ENCODE data around the gene PRADC1.

Gene PRADC1

GRCh38 chr2:73259704-73260337, 26.8 kb upstream of the PRADC1 start:
- no peak overlapping the region for H3K4me3 ChIP-seq (ENCODE audit: low read depth, low read length)
- no peak for TF ChIP-seq CTCF (IDR thresholded peaks at IDR 0.05; ENCODE audit: low read depth, low read length)
- DNase-seq, result no peak
- no peaks in the 10 kb centered on the region for H3K27me3 ChIP-seq
- H3K9me3 ChIP-seq, result no peaks in the 10 kb centered on the region
- H3K36me3 ChIP-seq, result no peaks in the 10 kb centered on the region
- no peaks in the 10 kb centered on the region for H3K4me1 ChIP-seq

- no peaks in the 10 kb centered on the region for H3K9me3 ChIP-seq
- H3K4me1 ChIP-seq, result no peaks in the 10 kb centered on the region
- no peak overlapping the region for H3K4me3 ChIP-seq (ENCODE audit: low read depth, low read length)
- DNase-seq, result no peak
- H3K27me3 ChIP-seq, result no peaks in the 10 kb centered on the region
- no peak for TF ChIP-seq CTCF (IDR thresholded peaks at IDR 0.05; ENCODE audit: low read depth, low read length)
- peaks cover 2% of the 10 kb centered on the region for H3K36me3 ChIP-seq
Observed at GRCh38 chr2:73259276-73259675, 26.2 kb upstream of the PRADC1 start.

- Histone ChIP-seq H3K27me3 (no peaks in the 10 kb centered on the region), H3K36me3 (peaks cover 4% of the 10 kb centered on the region), H3K4me1 (no peaks in the 10 kb centered on the region), H3K9me3 (no peaks in the 10 kb centered on the region), H3K4me3 (ENCODE audit: low read depth, low read length) (no peak overlapping the region)
- no peak for TF ChIP-seq CTCF (IDR thresholded peaks at IDR 0.05; ENCODE audit: low read depth, low read length)
- DNase-seq, result no peak
Observed at GRCh38 chr2:73258913-73259215, 25.8 kb upstream of the PRADC1 start.

GRCh38 chr2:73258186-73258912, 25.3 kb upstream of the PRADC1 start:
- Histone ChIP-seq H3K4me1 (no peaks in the 10 kb centered on the region), H3K9me3 (no peaks in the 10 kb centered on the region), H3K27me3 (no peaks in the 10 kb centered on the region), H3K4me3 (ENCODE audit: low read depth, low read length) (no peak overlapping the region), H3K36me3 (peaks cover 5% of the 10 kb centered on the region)
- DNase-seq, result no peak
- TF ChIP-seq CTCF (IDR thresholded peaks at IDR 0.05; ENCODE audit: low read depth, low read length), result no peak

GRCh38 chr2:73257425-73258125, 24.5 kb upstream of the PRADC1 start:
- no peak for DNase-seq
- no peak for TF ChIP-seq CTCF (IDR thresholded peaks at IDR 0.05; ENCODE audit: low read depth, low read length)
- H3K36me3 ChIP-seq, result peaks cover 10% of the 10 kb centered on the region

GRCh38 chr2:73257021-73257420, 24.0 kb upstream of the PRADC1 start:
- Histone ChIP-seq H3K36me3 (peaks cover 12% of the 10 kb centered on the region), H3K4me1 (no peaks in the 10 kb centered on the region)
- no peak for TF ChIP-seq CTCF (IDR thresholded peaks at IDR 0.05; ENCODE audit: low read depth, low read length)

More at GRCh38 chr2:73257425-73258125, 24.5 kb upstream of the PRADC1 start:
- no peaks in the 10 kb centered on the region for H3K27me3 ChIP-seq
- H3K4me3 ChIP-seq (ENCODE audit: low read depth, low read length), result no peak overlapping the region
- H3K9me3 ChIP-seq, result no peaks in the 10 kb centered on the region
- no peaks in the 10 kb centered on the region for H3K4me1 ChIP-seq

More at GRCh38 chr2:73257021-73257420, 24.0 kb upstream of the PRADC1 start:
- DNase-seq, result no peak
- no peak overlapping the region for H3K4me3 ChIP-seq (ENCODE audit: low read depth, low read length)
- no peaks in the 10 kb centered on the region for H3K9me3 ChIP-seq
- H3K27me3 ChIP-seq, result no peaks in the 10 kb centered on the region
